Caco-2 (cell line): ENCODE results near the gene GREM1. TPM values are rescaled to one million over a fixed set of nuclear protein-coding genes. Genes with fewer than 3 reads are reported as not detected.

Experiments
- BruUV-seq: library from RNA; stranded (reverse); fragments of 400-500 nt; replicated peaks from 2 replicates; lab custom pipeline; 2021; lab: Mats Ljungman, UMichigan
- CTCF ChIA-PET: fragments of 300-600 bp; sonication (Branson Sonifier 250); formaldehyde crosslinking; loops from one replicate; lab custom pipeline; 2022; ENCODE audit warnings: antibody characterized with exemption; lab: Charles Lee
- POLR2A ChIA-PET: fragments of 300-600 bp; sonication (Branson Sonifier 250); formaldehyde crosslinking; loops from one replicate; lab custom pipeline; 2022; ENCODE audit warnings: antibody characterized with exemption; lab: Charles Lee
- DNase-seq, 2 experiments: peaks; one replicate each; pipeline versions ENCODE4 v3.0.0 to v3.0.0-alpha.2; 2020 to 2022
- H3K27me3 ChIP-seq: replicated peaks from 2 replicates; pipeline ENCODE4 v1.6.0; 2011; ENCODE audit warnings: low read length; ENCODE audit not compliant: control insufficient read depth, insufficient read depth
- H3K36me3 ChIP-seq: 2 replicates; pipeline ENCODE4 v1.5.1; 2011; ENCODE audit warnings: low read length; ENCODE audit not compliant: control insufficient read depth, insufficient read depth
- H3K4me1 ChIP-seq: fragments of 250-450 bp; sonication (Bioruptor Pico); 2 replicates; pipeline ENCODE4 v1.5.1; 2020; ENCODE audit warnings: mild to moderate bottlenecking
- H3K4me3 ChIP-seq: 2 replicates; pipeline ENCODE4 v1.5.1; 2011; ENCODE audit warnings: low read depth, mild to moderate bottlenecking, control low read depth, low read length
- H3K9me3 ChIP-seq: fragments of 250-450 bp; sonication (Bioruptor Pico); 2 replicates; pipeline ENCODE4 v1.5.1; 2020; ENCODE audit warnings: mild to moderate bottlenecking, moderate library complexity
- H3K27ac Mint-ChIP-seq: one replicate; pipeline ENCODE4 v1.8.0; 2022; ENCODE audit warnings: mixed read lengths; ENCODE audit not compliant: unreplicated experiment
- H3K27me3 Mint-ChIP-seq: one replicate; pipeline ENCODE4 v1.8.0; 2022; ENCODE audit warnings: mixed read lengths; ENCODE audit not compliant: insufficient read depth, unreplicated experiment
- H3K36me3 Mint-ChIP-seq: one replicate; pipeline ENCODE4 v1.8.0; 2022; ENCODE audit warnings: mild to moderate bottlenecking, mixed read lengths; ENCODE audit not compliant: insufficient read depth, unreplicated experiment
- H3K4me1 Mint-ChIP-seq: one replicate; pipeline ENCODE4 v1.8.0; 2022; ENCODE audit warnings: low read depth, mixed read lengths; ENCODE audit not compliant: unreplicated experiment
- H3K4me3 Mint-ChIP-seq: one replicate; pipeline ENCODE4 v1.8.0; 2022; ENCODE audit warnings: mild to moderate bottlenecking, moderate library complexity, mixed read lengths; ENCODE audit not compliant: unreplicated experiment
- H3K9me3 Mint-ChIP-seq: one replicate; pipeline ENCODE4 v1.8.0; 2022; ENCODE audit warnings: mixed read lengths; ENCODE audit not compliant: unreplicated experiment
- intact Hi-C: fragments of 100-400 bp; cut with micrococcal nuclease; formaldehyde crosslinking; loops from one replicate; pipeline ENCODE4 v1.10.0; 2022; ENCODE audit not compliant: unreplicated experiment
- total RNA-seq: library from RNA; stranded (reverse); gene quantifications from 2 replicates; pipeline ENCODE4 v1.2.3, GENCODE V29; 2022
- TF ChIP-seq, protein P1 (sequence below), 2 experiments: fragments of 200-600 bp in 1 of 2; IDR thresholded peaks; 1 replicate in 1 of 2; 2 replicates in 1 of 2; pipeline versions ENCODE4 v1.5.1 to v1.8.0; 2011 to 2022; ENCODE audit warnings: antibody characterized with exemption in 1 of 2, control low read depth in 1 of 2, inconsistent platforms in 1 of 2, low read depth in 1 of 2, low read length in 1 of 2, mild to moderate bottlenecking in 1 of 2, moderate library complexity in 1 of 2; ENCODE audit not compliant: insufficient read depth in 1 of 2, severe bottlenecking in 1 of 2, unreplicated experiment in 1 of 2

The GREM1 gene
- total RNA-seq, 1 experiment from 2014 or later: 0.54 TPM

DNA sequence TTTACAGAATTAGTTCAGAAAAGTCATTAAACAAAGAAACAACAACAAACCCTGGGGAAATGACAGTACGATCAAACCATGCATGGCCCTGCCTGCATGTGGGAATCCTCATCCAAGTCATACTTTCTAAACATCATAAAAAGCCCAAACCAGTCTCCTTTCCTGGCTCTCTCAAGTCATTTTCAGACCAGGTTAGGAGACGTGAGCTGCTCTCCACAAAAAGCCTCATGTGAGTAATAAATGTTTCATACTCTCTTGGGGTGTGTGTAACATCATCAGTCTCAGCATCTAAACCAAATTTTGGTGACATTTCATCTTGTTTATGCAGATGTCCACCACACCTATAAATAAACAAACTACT is 18.9 kb downstream of the GREM1 start:
- ChIA-PET POLR2A (no interaction called here), CTCF (no interaction called here)

DNA sequence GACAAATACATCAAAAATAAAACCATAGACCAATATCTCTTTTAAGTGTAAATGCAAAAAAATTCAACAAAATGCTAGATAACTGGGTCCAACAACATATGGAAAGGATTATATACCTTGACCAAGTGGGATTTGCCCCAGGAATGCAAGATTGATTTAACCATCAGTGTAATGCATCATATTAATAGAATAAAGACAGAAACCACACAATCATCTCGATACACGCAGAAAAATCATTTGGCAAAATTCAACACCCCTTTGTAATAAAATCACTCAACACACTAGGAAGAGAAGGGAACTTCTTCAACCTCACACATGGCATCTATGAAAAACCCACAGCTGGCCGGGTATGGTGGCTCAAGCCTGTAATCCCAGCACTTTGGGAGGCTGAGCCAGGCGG is 19.5 kb downstream of the GREM1 start:
- H3K4me3 ChIP-seq: no peak overlapping the region
- no peaks in the 10 kb centered on the region for H3K36me3 ChIP-seq
- H3K4me3 Mint-ChIP-seq: no peak overlapping the region
- H3K4me1 ChIP-seq: no peaks in the 10 kb centered on the region
- CTCF ChIA-PET: no interaction called here
- no peak for DNase-seq
- H3K36me3 Mint-ChIP-seq: no peaks in the 10 kb centered on the region
- POLR2A ChIA-PET: no interaction called here
- intact Hi-C loops: no loop called here
- TF ChIP-seq, protein P1, sequence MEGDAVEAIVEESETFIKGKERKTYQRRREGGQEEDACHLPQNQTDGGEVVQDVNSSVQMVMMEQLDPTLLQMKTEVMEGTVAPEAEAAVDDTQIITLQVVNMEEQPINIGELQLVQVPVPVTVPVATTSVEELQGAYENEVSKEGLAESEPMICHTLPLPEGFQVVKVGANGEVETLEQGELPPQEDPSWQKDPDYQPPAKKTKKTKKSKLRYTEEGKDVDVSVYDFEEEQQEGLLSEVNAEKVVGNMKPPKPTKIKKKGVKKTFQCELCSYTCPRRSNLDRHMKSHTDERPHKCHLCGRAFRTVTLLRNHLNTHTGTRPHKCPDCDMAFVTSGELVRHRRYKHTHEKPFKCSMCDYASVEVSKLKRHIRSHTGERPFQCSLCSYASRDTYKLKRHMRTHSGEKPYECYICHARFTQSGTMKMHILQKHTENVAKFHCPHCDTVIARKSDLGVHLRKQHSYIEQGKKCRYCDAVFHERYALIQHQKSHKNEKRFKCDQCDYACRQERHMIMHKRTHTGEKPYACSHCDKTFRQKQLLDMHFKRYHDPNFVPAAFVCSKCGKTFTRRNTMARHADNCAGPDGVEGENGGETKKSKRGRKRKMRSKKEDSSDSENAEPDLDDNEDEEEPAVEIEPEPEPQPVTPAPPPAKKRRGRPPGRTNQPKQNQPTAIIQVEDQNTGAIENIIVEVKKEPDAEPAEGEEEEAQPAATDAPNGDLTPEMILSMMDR (IDR thresholded peaks at IDR 0.05; ENCODE audit: insufficient read depth in 1 of 2, low read depth in 1 of 2, low read length in 1 of 2, severe bottlenecking in 1 of 2, unreplicated experiment in 1 of 2): no peak
- no peak overlapping the region for H3K27ac Mint-ChIP-seq
- H3K4me1 Mint-ChIP-seq: no peaks in the 10 kb centered on the region
- 0 out of 2 replicates have a peak, but pooled peaks cover 4% of the 10 kb centered on the region for H3K9me3 ChIP-seq
- no TSS peak for BruUV-seq
- H3K27me3 Mint-ChIP-seq: peaks cover 5% of the 10 kb centered on the region
- no peaks in the 10 kb centered on the region for H3K27me3 ChIP-seq
- peaks cover 6% of the 10 kb centered on the region for H3K9me3 Mint-ChIP-seq

More for the DNA sequence above, 18.9 kb downstream of the GREM1 start:
- no peaks in the 10 kb centered on the region for H3K36me3 ChIP-seq
- BruUV-seq: no TSS peak
- TF ChIP-seq, protein P1 (IDR thresholded peaks at IDR 0.05; ENCODE audit: insufficient read depth in 1 of 2, low read depth in 1 of 2, low read length in 1 of 2, severe bottlenecking in 1 of 2, unreplicated experiment in 1 of 2): no peak
- H3K27me3 ChIP-seq: no peaks in the 10 kb centered on the region
- Mint-ChIP-seq H3K4me3 (no peak overlapping the region), H3K36me3 (no peaks in the 10 kb centered on the region), H3K9me3 (peaks cover 6% of the 10 kb centered on the region), H3K27ac (no peak overlapping the region), H3K27me3 (peaks cover 7% of the 10 kb centered on the region), H3K4me1 (no peaks in the 10 kb centered on the region)
- intact Hi-C loops: no loop called here
- H3K4me1 ChIP-seq: no peaks in the 10 kb centered on the region
- no peak overlapping the region for H3K4me3 ChIP-seq
- 0 out of 2 replicates have a peak, but pooled peaks cover 4% of the 10 kb centered on the region for H3K9me3 ChIP-seq
- no peak for DNase-seq

DNA sequence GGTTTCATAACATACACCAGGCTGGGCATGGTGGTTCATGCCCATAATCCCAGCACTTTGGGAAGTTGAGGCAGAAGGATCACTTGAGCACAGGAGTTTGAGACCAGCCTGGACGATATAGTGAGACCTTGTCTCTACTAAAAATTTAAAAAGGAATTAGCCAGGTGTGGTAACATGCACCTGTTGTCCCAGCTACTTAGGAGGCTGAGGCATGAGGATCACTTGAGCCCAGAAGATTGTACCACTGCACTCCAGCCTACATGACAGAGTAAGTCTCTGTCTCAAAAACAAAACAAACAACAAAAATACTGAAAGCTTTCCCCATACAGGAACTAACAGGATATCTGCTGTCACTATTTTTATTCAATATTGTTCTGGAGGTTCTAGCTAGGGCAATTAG is 20.9 kb downstream of the GREM1 start:
- no peaks in the 10 kb centered on the region for H3K27me3 ChIP-seq
- no TSS peak for BruUV-seq
- Mint-ChIP-seq H3K27me3 (peaks cover 3% of the 10 kb centered on the region), H3K27ac (no peak overlapping the region), H3K4me3 (no peak overlapping the region), H3K36me3 (no peaks in the 10 kb centered on the region), H3K9me3 (peaks cover 6% of the 10 kb centered on the region), H3K4me1 (no peaks in the 10 kb centered on the region)
- CTCF ChIA-PET: no interaction called here
- POLR2A ChIA-PET: no interaction called here
- TF ChIP-seq, protein P1 (IDR thresholded peaks at IDR 0.05; ENCODE audit: insufficient read depth in 1 of 2, low read depth in 1 of 2, low read length in 1 of 2, severe bottlenecking in 1 of 2, unreplicated experiment in 1 of 2): no peak
- no peak for DNase-seq
- H3K4me3 ChIP-seq: no peak overlapping the region
- 0 out of 2 replicates have a peak, but pooled peaks cover 4% of the 10 kb centered on the region for H3K9me3 ChIP-seq
- H3K4me1 ChIP-seq: no peaks in the 10 kb centered on the region
- intact Hi-C loops: no loop called here
- no peaks in the 10 kb centered on the region for H3K36me3 ChIP-seq
